Measurements from ENCODE around the gene HOXB5.

Gene HOXB5

GRCh38 chr17:48589831-48590606, 3.6 kb downstream of the HOXB5 start, which contains the start of gene HOXB3:
TSS of gene HOXB3 (minus strand) at chr17:48590241. CDS start at chr17:48552474, 37,767 bp downstream.
- no peak for TF ChIP-seq EZH2 (IDR thresholded peaks at IDR 0.05; ENCODE audit: borderline replicate concordance, low read length)
- no peak for TF ChIP-seq CTCF (IDR thresholded peaks at IDR 0.05; ENCODE audit: low read length)
- peaks cover 7% of the 10 kb centered on the region for H3K4me1 ChIP-seq (ENCODE audit: insufficient read depth, low read length, severe bottlenecking)

GRCh38 chr17:48589060-48589830, 4.3 kb downstream of the HOXB5 start:
- Histone ChIP-seq H3K9me3 (ENCODE audit: low read length) (no peaks in the 10 kb centered on the region), H3K27me3 (ENCODE audit: insufficient read depth, low read length) (no peaks in the 10 kb centered on the region), H3K79me2 (ENCODE audit: insufficient read depth, low read length) (no peaks in the 10 kb centered on the region), H3K27ac (ENCODE audit: low read depth, low read length, poor library complexity, severe bottlenecking) (no peak overlapping the region), H3F3A (ENCODE audit: insufficient read depth, low read length) (no peaks in the 10 kb centered on the region), H3K4me2 (ENCODE audit: low read length) (no peak overlapping the region), H3K4me1 (ENCODE audit: insufficient read depth, low read length, severe bottlenecking) (peaks cover 7% of the 10 kb centered on the region), H3K9ac (ENCODE audit: low read length) (no peak overlapping the region), H3K4me3 (ENCODE audit: low read depth, low read length, poor library complexity, severe bottlenecking) (no peak overlapping the region), H2AFZ (ENCODE audit: low read length) (no peak overlapping the region), H3K36me3 (ENCODE audit: insufficient read depth, low read length) (no peaks in the 10 kb centered on the region), H3K9me2 (ENCODE audit: low read depth, low read length) (no peaks in the 10 kb centered on the region), H4K20me1 (ENCODE audit: insufficient read depth, low read length) (no peaks in the 10 kb centered on the region)
- TF ChIP-seq EZH2 (IDR thresholded peaks at IDR 0.05; ENCODE audit: borderline replicate concordance, low read length) (no peak), CTCF (IDR thresholded peaks at IDR 0.05; ENCODE audit: low read length) (no peak)

More at GRCh38 chr17:48589831-48590606, 3.6 kb downstream of the HOXB5 start, which contains the start of gene HOXB3:
- H3K27ac ChIP-seq (ENCODE audit: low read depth, low read length, poor library complexity, severe bottlenecking), result no peak within 1 kb of the TSS
- no peaks in the 10 kb centered on the region for H3K27me3 ChIP-seq (ENCODE audit: insufficient read depth, low read length)
- no peak within 1 kb of the TSS for H3K4me3 ChIP-seq (ENCODE audit: low read depth, low read length, poor library complexity, severe bottlenecking)
- no peak within 1 kb of the TSS for H2AFZ ChIP-seq (ENCODE audit: low read length)
- no peaks in the 10 kb centered on the region for H3K36me3 ChIP-seq (ENCODE audit: insufficient read depth, low read length)
- H3F3A ChIP-seq (ENCODE audit: insufficient read depth, low read length), result no peaks in the 10 kb centered on the region
- no peak within 1 kb of the TSS for H3K4me2 ChIP-seq (ENCODE audit: low read length)
- no peaks in the 10 kb centered on the region for H3K79me2 ChIP-seq (ENCODE audit: insufficient read depth, low read length)
- no peaks in the 10 kb centered on the region for H3K9me2 ChIP-seq (ENCODE audit: low read depth, low read length)
- H4K20me1 ChIP-seq (ENCODE audit: insufficient read depth, low read length), result no peaks in the 10 kb centered on the region
- H3K9ac ChIP-seq (ENCODE audit: low read length), result no peak within 1 kb of the TSS
- H3K9me3 ChIP-seq (ENCODE audit: low read length), result no peaks in the 10 kb centered on the region

- Histone ChIP-seq H3F3A (ENCODE audit: insufficient read depth, low read length) (no peaks in the 10 kb centered on the region), H3K9me3 (ENCODE audit: low read length) (no peaks in the 10 kb centered on the region), H3K27me3 (ENCODE audit: insufficient read depth, low read length) (no peaks in the 10 kb centered on the region), H3K4me1 (ENCODE audit: insufficient read depth, low read length, severe bottlenecking) (peaks cover 7% of the 10 kb centered on the region), H3K36me3 (ENCODE audit: insufficient read depth, low read length) (no peaks in the 10 kb centered on the region), H3K4me3 (ENCODE audit: low read depth, low read length, poor library complexity, severe bottlenecking) (no peak overlapping the region), H3K4me2 (ENCODE audit: low read length) (no peak overlapping the region), H3K9me2 (ENCODE audit: low read depth, low read length) (no peaks in the 10 kb centered on the region), H3K9ac (ENCODE audit: low read length) (no peak overlapping the region), H3K27ac (ENCODE audit: low read depth, low read length, poor library complexity, severe bottlenecking) (no peak overlapping the region), H3K79me2 (ENCODE audit: insufficient read depth, low read length) (no peaks in the 10 kb centered on the region), H2AFZ (ENCODE audit: low read length) (no peak overlapping the region), H4K20me1 (ENCODE audit: insufficient read depth, low read length) (no peaks in the 10 kb centered on the region)
- TF ChIP-seq CTCF (IDR thresholded peaks at IDR 0.05; ENCODE audit: low read length), result no peak
- TF ChIP-seq EZH2 (IDR thresholded peaks at IDR 0.05; ENCODE audit: borderline replicate concordance, low read length), result no peak
Observed at GRCh38 chr17:48588528-48588927, 5.1 kb downstream of the HOXB5 start.
